Kidney glomerular epithelial cell (primary cell): Measurements from ENCODE around the gene C4orf46.

ENCODE experiments used
- DNase-seq: peaks from one replicate; lab custom pipeline; 2025; lab: John Stamatoyannopoulos, UW

Gene C4orf46

DNA sequence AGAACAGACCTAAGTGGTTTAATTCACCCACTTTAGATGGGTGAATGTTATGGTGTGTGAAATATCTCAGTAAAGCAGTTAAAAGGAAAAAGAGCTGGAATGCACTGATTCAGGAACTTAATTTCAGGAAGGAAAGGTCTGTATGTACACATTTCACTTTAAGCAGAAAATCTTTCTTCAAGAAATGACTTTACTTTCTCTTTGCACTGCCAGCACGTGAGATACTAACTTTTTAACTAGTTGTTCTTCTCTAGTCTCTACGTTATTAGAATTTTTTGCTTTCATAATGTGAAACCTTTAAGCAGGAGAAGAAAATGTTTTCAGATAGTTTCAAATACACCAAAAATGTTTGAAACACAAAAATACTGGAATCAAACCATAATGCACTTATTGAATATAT is 18.8 kb downstream of the C4orf46 start:
- no peak for DNase-seq

DNA sequence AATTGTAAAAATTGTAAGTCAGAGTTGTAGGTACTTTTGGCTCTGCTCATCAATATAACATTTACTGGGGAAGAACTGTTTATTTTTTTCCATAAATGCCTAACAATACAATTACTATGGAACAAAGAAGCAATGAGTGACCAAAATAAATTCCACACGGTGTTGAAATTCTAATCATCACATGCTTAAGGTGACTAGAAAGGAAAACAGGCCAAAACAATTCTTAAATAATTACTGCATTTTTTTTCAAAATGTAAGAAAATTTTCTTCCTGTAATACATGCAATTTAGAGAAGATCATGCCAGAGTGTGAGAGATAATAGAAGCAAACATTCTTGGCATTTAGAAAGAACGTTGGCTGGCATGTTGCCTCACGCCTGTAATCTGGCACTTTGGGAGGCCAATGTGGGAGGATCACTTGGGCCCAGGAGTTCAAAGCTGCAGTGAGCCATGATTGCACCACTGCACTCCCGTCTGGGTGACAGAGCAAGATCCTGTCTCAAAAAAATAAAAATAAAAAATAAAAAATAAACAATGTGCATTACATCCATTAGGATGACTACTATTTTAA is 22.5 kb downstream of the C4orf46 start:
- DNase-seq, result no peak

- no peak for DNase-seq
Observed at GRCh38 chr4:158644760-158645159, 26.9 kb downstream of the C4orf46 start.

GRCh38 chr4:158644356-158644755 is 27.3 kb downstream of the C4orf46 start:
- no peak for DNase-seq

- DNase-seq, result no peak
Observed at GRCh38 chr4:158636619-158637018, 35.1 kb downstream of the C4orf46 start.

GRCh38 chr4:158630893-158631292 is 40.8 kb downstream of the C4orf46 start:
- DNase-seq, result peak; percentile 15

DNA sequence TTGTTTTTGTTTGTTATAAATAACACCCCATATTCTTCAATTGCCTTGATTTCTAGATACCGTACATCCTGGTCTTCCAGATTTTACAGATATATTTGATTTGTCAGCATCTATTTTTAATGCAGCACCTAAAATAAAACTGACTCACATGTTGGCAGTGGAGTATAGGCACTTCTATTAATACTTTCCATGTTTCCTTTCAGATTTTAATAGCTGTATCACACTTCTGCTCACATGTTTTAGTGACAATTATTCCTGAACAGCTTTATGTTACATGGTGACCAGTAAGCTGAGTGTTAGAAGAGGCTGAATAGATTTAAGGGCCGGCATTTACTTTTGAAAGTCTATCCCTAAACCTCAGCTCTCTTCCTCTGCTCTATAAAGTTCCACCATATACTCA is 46.1 kb downstream of the C4orf46 start:
- no peak for DNase-seq

DNA sequence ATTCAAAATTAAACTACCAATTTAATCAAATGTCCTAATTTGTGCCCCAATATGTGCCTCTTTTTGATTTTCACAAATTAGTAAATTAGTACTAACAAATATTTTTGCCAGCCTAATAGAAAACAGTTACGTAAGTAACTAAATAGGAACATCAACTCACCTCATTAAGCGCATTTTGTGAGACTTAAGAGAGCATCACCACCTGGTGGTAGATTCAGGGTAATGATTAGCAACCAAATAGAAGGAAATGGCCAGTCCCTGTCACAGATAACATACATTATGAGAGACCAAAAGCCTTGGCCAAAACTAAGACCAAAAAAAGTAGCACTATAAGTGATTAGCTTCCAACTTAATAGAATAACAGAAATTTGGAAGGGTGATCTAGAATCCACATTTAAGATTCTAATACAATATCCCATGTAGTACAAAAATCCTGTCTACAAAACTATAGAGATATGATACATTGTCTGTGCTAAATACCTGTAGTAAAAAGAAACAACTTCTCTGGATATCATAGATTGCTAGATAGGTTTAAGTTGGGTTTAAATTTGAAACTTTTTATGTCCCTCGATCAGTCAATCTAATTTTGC is 46.7 kb downstream of the C4orf46 start:
- peak; percentile 56 for DNase-seq

- DNase-seq, result no peak
Observed at GRCh38 chr4:158622251-158622650, 49.4 kb downstream of the C4orf46 start.

GRCh38 chr4:158621729-158622128 is 50.0 kb downstream of the C4orf46 start:
- DNase-seq, result no peak

GRCh38 chr4:158617956-158618355 is 53.7 kb downstream of the C4orf46 start:
- DNase-seq, result no peak
